ENCODE results near the gene SLC26A4. TPM values are rescaled to one million over a fixed set of nuclear protein-coding genes. Genes with fewer than 3 reads are reported as not detected.

Gene SLC26A4
- total and polyA plus RNA-seq, 9 of the 15 experiments (the other 6 are each of a cell fraction or from before 2014, with no cell fraction given): 0.09 to 1.2 (median 0.33) TPM

DNA sequence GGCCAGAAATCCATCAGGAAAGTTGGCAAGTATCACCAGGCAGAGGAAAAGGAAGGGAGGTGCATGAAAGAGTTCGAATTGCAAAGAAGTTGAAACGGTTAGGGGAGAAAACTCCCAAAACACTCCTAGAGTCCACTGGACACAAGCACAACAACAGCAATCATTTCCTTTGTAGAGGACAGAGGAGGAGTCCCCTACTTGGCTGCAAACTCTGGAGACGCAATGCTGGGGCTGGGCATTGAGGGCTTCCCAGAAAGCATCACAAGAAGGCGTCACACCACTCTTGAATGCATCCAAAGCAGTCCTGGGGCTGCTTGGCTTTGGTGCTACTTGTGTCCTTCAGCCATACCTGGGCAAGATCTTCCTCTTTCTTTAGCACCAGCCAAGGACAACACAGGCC lies 18.1 kb upstream of the SLC26A4 start:
- Histone ChIP-seq H3K4me2 (ENCODE audit: insufficient read depth, low read length) (no peak overlapping the region), H3K9me1 (ENCODE audit: control insufficient read depth, insufficient read depth, low read length) (no peaks in the 10 kb centered on the region), H3K36me3 (ENCODE audit: control insufficient read depth, insufficient read depth, low read length) (no peaks in the 10 kb centered on the region), H2AFZ (ENCODE audit: low read depth, low read length) (no peak overlapping the region), H3K9ac (ENCODE audit: insufficient read depth in 1 of 2, low read depth in 2 of 2, low read length in 2 of 2) (no peak overlapping the region), H3K79me2 (ENCODE audit: control insufficient read depth, insufficient read depth, low read length) (no peaks in the 10 kb centered on the region), H3K4me1 (replicated peaks in 1 of 2; ENCODE audit: control insufficient read depth in 2 of 2, insufficient read depth in 2 of 2, low read length in 2 of 2) (no peaks in the 10 kb centered on the region), H3K4me3 (no peak overlapping the region), H4K20me1 (replicated peaks; ENCODE audit: control insufficient read depth, insufficient read depth, low read length) (no peaks in the 10 kb centered on the region), H3K27me3 (ENCODE audit: control insufficient read depth in 2 of 2, insufficient read depth in 2 of 2, low read length in 2 of 2) (peaks cover 4 to 6% of the 10 kb centered on the region in 2 experiments; a peak in 2 of 5 replicates), H3K9me3 (replicated peaks; ENCODE audit: control insufficient read depth, insufficient read depth, low read depth, low read length) (no peaks in the 10 kb centered on the region), H3K27ac (ENCODE audit: extremely low read depth, low read depth, low read length) (no peak overlapping the region)
- no peak for FAIRE-seq
- peak; percentile 61 for ATAC-seq
- ChIA-PET POLR2A (no interaction called here), CTCF (ENCODE audit: low intra/inter-chr PET ratio) (no interaction called here)
- no peak for DNase-seq (ENCODE audit: extremely low read depth in 1 of 4, low spot score in 3 of 4)
- no TSS peak for BruUV-seq (replicated peaks)
- in situ Hi-C loops (cut with MboI): no loop called here
- intact Hi-C loops (cut with micrococcal nuclease): loop anchor here (5.0 kb wide), 1 partner anchor 80 kb away; no protein-coding TSS in a partner anchor
- WGBS (ENCODE audit: insufficient coverage, low coverage, missing lambda C conversion rate): 6% methylated on average over 4 of the region's 4 CpGs
- TF ChIP-seq YY1 (IDR thresholded peaks at IDR 0.05; ENCODE audit: borderline replicate concordance in 1 of 3, control insufficient read depth in 1 of 3, extremely low read depth in 1 of 3, insufficient read depth in 3 of 3, insufficient read length in 1 of 3, insufficient replicate concordance in 2 of 3, low read depth in 1 of 3, low read length in 2 of 3) (no peak), ELF1 (tag; IDR thresholded peaks at IDR 0.05) (no peak), ZNF212 (CRISPR knock-in tag; IDR thresholded peaks at IDR 0.05) (no peak), ILK (tag; IDR thresholded peaks at IDR 0.05; ENCODE audit: borderline replicate concordance, low read depth) (no peak), HNRNPK (IDR thresholded peaks at IDR 0.05; ENCODE audit: low read depth, low read length, poor library complexity, severe bottlenecking) (no peak), HNRNPL (IDR thresholded peaks at IDR 0.05; ENCODE audit: low read depth, low read length) (no peak), ZNF316 (IDR thresholded peaks at IDR 0.05) (no peak), RHOXF2B (CRISPR knock-in tag; conservative IDR thresholded peaks at IDR 0.05) (no peak), ESRRB (CRISPR knock-in tag; IDR thresholded peaks at IDR 0.05; ENCODE audit: borderline replicate concordance) (no peak), PPARD (CRISPR knock-in tag; IDR thresholded peaks at IDR 0.05) (no peak), ZNF561 (CRISPR knock-in tag; conservative IDR thresholded peaks at IDR 0.05) (no peak)
- TF ChIP-seq, protein P1, sequence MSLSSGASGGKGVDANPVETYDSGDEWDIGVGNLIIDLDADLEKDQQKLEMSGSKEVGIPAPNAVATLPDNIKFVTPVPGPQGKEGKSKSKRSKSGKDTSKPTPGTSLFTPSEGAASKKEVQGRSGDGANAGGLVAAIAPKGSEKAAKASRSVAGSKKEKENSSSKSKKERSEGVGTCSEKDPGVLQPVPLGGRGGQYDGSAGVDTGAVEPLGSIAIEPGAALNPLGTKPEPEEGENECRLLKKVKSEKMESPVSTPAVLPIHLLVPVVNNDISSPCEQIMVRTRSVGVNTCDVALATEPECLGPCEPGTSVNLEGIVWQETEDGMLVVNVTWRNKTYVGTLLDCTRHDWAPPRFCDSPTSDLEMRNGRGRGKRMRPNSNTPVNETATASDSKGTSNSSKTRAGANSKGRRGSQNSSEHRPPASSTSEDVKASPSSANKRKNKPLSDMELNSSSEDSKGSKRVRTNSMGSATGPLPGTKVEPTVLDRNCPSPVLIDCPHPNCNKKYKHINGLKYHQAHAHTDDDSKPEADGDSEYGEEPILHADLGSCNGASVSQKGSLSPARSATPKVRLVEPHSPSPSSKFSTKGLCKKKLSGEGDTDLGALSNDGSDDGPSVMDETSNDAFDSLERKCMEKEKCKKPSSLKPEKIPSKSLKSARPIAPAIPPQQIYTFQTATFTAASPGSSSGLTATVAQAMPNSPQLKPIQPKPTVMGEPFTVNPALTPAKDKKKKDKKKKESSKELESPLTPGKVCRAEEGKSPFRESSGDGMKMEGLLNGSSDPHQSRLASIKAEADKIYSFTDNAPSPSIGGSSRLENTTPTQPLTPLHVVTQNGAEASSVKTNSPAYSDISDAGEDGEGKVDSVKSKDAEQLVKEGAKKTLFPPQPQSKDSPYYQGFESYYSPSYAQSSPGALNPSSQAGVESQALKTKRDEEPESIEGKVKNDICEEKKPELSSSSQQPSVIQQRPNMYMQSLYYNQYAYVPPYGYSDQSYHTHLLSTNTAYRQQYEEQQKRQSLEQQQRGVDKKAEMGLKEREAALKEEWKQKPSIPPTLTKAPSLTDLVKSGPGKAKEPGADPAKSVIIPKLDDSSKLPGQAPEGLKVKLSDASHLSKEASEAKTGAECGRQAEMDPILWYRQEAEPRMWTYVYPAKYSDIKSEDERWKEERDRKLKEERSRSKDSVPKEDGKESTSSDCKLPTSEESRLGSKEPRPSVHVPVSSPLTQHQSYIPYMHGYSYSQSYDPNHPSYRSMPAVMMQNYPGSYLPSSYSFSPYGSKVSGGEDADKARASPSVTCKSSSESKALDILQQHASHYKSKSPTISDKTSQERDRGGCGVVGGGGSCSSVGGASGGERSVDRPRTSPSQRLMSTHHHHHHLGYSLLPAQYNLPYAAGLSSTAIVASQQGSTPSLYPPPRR (CRISPR knock-in tag; IDR thresholded peaks at IDR 0.05; ENCODE audit: borderline replicate concordance): no peak
- TF ChIP-seq, protein P2, sequence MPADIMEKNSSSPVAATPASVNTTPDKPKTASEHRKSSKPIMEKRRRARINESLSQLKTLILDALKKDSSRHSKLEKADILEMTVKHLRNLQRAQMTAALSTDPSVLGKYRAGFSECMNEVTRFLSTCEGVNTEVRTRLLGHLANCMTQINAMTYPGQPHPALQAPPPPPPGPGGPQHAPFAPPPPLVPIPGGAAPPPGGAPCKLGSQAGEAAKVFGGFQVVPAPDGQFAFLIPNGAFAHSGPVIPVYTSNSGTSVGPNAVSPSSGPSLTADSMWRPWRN (IDR thresholded peaks at IDR 0.05; ENCODE audit: low read depth): no peak
